Central memory CD4-positive, alpha-beta T cell (primary cell): ENCODE measurements around the gene AS3MT.
"Not testable (repeated sequence)": the region's sequence is repeated elsewhere in the genome, so short reads cannot be mapped to it uniquely, and the experiment has no call there.

Experiments used
- DNase-seq: peaks from one replicate; pipeline ENCODE4 v3.0.0; 2022
- total RNA-seq, 3 experiments: gene quantifications; one replicate each; lab custom pipeline; 2026; lab: John Stamatoyannopoulos, UW

The AS3MT gene
- total RNA-seq = 0 to 0.27 (median 0) reads per million in 3 experiments

- DNase-seq = no peak
These were observed at the start of gene AS3MT for GRCh38 chr10:102869258-102870198. Gene AS3MT (plus strand): TSS chr10:102869470. CDS start chr10:102869593, 123 bp downstream.

GRCh38 chr10:102820008-102820407, 49.3 kb upstream of the AS3MT start:
- not testable (repeated sequence) for DNase-seq

- DNase-seq = no peak
These were observed 47.0 kb upstream of the AS3MT start for GRCh38 chr10:102822222-102822621.

GRCh38 chr10:102824664-102825063, 44.6 kb upstream of the AS3MT start:
- no peak for DNase-seq

- no peak for DNase-seq
These were observed 43.0 kb upstream of the AS3MT start for GRCh38 chr10:102826148-102826796.

- no peak for DNase-seq
These were observed 41.7 kb upstream of the AS3MT start for GRCh38 chr10:102827597-102827975.

- DNase-seq = no peak
These were observed 37.8 kb upstream of the AS3MT start for GRCh38 chr10:102831322-102832071.

- DNase-seq = no peak
These were observed 37.0 kb upstream of the AS3MT start for GRCh38 chr10:102832248-102832647.

GRCh38 chr10:102832987-102833386, 36.3 kb upstream of the AS3MT start:
- no peak for DNase-seq

GRCh38 chr10:102834143-102834542, 35.1 kb upstream of the AS3MT start:
- DNase-seq = no peak

- DNase-seq = peak; percentile 59
These were observed 34.2 kb upstream of the AS3MT start for GRCh38 chr10:102835007-102835482.

- DNase-seq = no peak
These were observed 32.0 kb upstream of the AS3MT start, which contains the start of gene CYP17A1 for GRCh38 chr10:102837230-102837721. Gene CYP17A1 (minus strand): TSS chr10:102837413. CDS start chr10:102837361, 52 bp downstream.

GRCh38 chr10:102838276-102838927, 30.9 kb upstream of the AS3MT start:
- not testable (repeated sequence) for DNase-seq

GRCh38 chr10:102841827-102842345, 27.4 kb upstream of the AS3MT start:
- DNase-seq = no peak

GRCh38 chr10:102843139-102843538, 26.1 kb upstream of the AS3MT start:
- not testable (repeated sequence) for DNase-seq

- not testable (repeated sequence) for DNase-seq
These were observed 25.0 kb upstream of the AS3MT start for GRCh38 chr10:102844190-102844776.

GRCh38 chr10:102845352-102845902, 23.8 kb upstream of the AS3MT start:
- DNase-seq = no peak

GRCh38 chr10:102850025-102850518, 19.2 kb upstream of the AS3MT start:
- DNase-seq = no peak

- not testable (repeated sequence) for DNase-seq
These were observed 16.0 kb upstream of the AS3MT start for GRCh38 chr10:102853237-102853636.

GRCh38 chr10:102855731-102856436, 13.4 kb upstream of the AS3MT start:
- not testable (repeated sequence) for DNase-seq
